ES-I3 (cell line): ENCODE measurements around the gene CNRIP1.

Source experiments
- H3K36me3 ChIP-seq: 2 replicates; pipeline ENCODE4 v1.6.1; 2013; ENCODE audit warnings: mild to moderate bottlenecking, low read length, control low read depth, moderate library complexity; ENCODE audit not compliant: insufficient read depth
- H3K4me1 ChIP-seq: 2 replicates; pipeline ENCODE4 v1.6.1; 2013; ENCODE audit warnings: mild to moderate bottlenecking, control low read depth, low read length; ENCODE audit not compliant: insufficient read depth
- H3K9ac ChIP-seq: 2 replicates; pipeline ENCODE4 v1.6.1; 2013; ENCODE audit warnings: low read depth, mild to moderate bottlenecking, low read length, moderate library complexity
- H3K9me3 ChIP-seq: 2 replicates; pipeline ENCODE4 v1.6.1; 2013; ENCODE audit warnings: mild to moderate bottlenecking, low read length, moderate library complexity; ENCODE audit not compliant: control insufficient read depth, insufficient read depth

The CNRIP1 gene

DNA sequence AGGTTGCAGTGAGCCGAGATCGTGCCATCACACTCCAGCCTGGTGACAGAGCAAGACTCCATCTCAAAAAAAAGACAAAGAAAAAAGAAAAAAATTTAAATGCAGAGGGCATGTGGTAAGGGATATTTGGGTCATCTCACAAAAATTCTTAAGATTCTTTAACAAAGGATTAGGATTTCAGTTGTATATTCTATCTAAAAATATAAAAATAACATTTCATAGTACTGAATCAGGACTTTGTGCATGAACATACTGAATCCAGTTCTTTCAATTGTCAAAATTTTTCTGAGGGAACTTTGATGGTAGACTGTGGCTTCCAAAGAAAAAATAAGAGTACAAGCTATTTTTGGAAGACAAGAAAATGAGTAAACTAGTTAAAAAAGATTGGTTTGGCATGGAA lies 60.9 kb downstream of the CNRIP1 start:
- Histone ChIP-seq H3K4me1 (peaks cover 4% of the 10 kb centered on the region; the same call in 1 of the 2 replicates), H3K9me3 (no peaks in the 10 kb centered on the region), H3K36me3 (no peaks in the 10 kb centered on the region), H3K9ac (no peak overlapping the region)

- H3K9ac ChIP-seq = no peak overlapping the region
- no peaks in the 10 kb centered on the region for H3K9me3 ChIP-seq
- H3K4me1 ChIP-seq = peaks cover 4% of the 10 kb centered on the region; the same call in 1 of the 2 replicates
- no peaks in the 10 kb centered on the region for H3K36me3 ChIP-seq
Measured at GRCh38 chr2:68256093-68256450, 63.7 kb downstream of the CNRIP1 start.

DNA sequence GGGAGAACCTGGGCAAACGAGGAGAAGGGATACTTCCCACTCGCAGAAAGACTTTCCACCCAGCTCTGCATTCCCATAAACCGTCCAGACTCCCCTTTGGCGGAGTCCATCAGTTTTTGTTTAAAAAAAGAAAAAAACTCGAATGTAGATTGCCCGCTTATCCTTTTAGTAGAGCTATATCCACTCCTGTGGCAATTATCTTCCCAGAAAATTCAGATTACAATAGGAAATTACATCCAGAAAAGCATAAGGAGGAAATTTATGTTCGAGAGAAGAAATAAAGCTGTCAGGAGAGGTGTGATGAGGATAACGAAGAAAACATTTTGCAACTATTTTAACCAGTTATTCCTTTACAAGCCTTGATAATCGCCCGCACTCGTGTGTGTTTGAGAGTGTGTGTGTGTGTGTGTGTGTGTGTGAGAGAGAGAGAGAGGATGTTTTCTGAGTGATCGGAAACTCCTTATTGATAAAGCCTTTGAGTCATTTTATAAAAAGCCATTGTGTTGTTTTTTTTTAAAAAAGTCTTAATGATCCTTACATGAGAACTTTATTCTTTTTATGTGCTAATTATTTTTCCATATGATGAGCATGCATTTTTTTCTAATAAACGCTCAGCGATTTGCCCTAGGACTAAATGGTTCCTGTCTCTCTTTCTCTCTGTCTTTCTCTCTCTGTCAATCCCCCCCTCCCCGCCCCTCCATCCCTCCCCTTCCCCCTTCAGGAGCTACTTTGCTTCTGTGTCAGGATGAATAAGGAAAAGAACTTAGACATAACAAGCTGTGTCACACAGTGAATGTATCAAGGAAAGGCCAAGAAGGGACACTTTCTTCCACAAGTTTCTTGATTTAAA lies 66.3 kb downstream of the CNRIP1 start:
- Histone ChIP-seq H3K4me1 (peaks cover 21% of the 10 kb centered on the region), H3K9ac (peak overlapping the region; percentile 93)

GRCh38 chr2:68252400-68253218 lies 67.1 kb downstream of the CNRIP1 start, which contains the start of gene PPP3R1:
PPP3R1 (minus strand) TSS chr2:68252532; CDS start chr2:68252127, 405 bp downstream.
- H3K36me3 ChIP-seq = no peaks in the 10 kb centered on the region
- H3K4me1 ChIP-seq = peaks cover 21% of the 10 kb centered on the region
- H3K9me3 ChIP-seq = no peaks in the 10 kb centered on the region
- H3K9ac ChIP-seq = peak within 1 kb of the TSS; percentile 96

More for the DNA sequence above, 66.3 kb downstream of the CNRIP1 start:
- no peaks in the 10 kb centered on the region for H3K9me3 ChIP-seq
- H3K36me3 ChIP-seq = no peaks in the 10 kb centered on the region

GRCh38 chr2:68251855-68252399 lies 67.8 kb downstream of the CNRIP1 start:
- H3K4me1 ChIP-seq = peaks cover 21% of the 10 kb centered on the region
- H3K9ac ChIP-seq = peak overlapping the region; percentile 96
- no peaks in the 10 kb centered on the region for H3K36me3 ChIP-seq
- no peaks in the 10 kb centered on the region for H3K9me3 ChIP-seq

DNA sequence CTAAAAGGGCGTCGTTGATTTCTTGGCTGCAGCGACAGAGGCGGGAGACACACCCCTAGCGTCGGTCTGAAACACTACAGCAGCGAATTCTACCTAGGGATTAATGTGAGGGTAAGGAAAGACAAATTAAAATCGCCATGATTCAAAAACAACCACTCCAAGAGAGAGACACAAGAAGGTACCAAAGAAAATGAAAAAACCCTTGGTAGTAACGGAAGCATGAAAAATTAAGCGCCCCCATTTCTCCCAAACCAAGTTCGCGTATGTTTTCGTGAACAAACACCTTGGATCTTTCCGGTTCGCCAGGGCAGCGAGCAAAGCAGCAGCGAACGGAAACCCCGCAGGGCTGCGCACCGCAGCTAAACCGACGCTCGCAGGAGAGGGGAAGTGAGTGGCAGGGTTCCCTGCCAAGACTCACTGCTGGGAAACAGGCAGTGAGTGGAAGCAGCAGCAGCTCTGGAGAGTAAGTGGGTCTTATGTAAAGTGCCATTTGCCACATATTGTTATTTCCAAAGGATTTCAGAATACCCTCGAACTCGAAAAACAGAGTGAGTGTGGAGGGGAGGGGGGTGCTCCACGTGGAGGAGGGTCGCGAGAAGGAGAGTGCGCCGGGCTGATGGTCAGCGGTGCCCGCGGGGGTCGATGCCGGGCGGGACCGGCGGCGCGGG lies 68.4 kb downstream of the CNRIP1 start:
- H3K4me1 ChIP-seq = peaks cover 17% of the 10 kb centered on the region; the same call in 1 of the 2 replicates
- no peaks in the 10 kb centered on the region for H3K9me3 ChIP-seq
- peak overlapping the region; percentile 96 for H3K9ac ChIP-seq
- no peaks in the 10 kb centered on the region for H3K36me3 ChIP-seq

- H3K36me3 ChIP-seq = no peaks in the 10 kb centered on the region
- peak overlapping the region; percentile 96 for H3K9ac ChIP-seq
- peaks cover 17% of the 10 kb centered on the region; the same call in 1 of the 2 replicates for H3K4me1 ChIP-seq
- H3K9me3 ChIP-seq = no peaks in the 10 kb centered on the region
Measured at GRCh38 chr2:68250652-68251186, 69.0 kb downstream of the CNRIP1 start.

GRCh38 chr2:68250196-68250595 lies 69.6 kb downstream of the CNRIP1 start:
- no peaks in the 10 kb centered on the region for H3K9me3 ChIP-seq
- peaks cover 17% of the 10 kb centered on the region; the same call in 1 of the 2 replicates for H3K4me1 ChIP-seq
- no peaks in the 10 kb centered on the region for H3K36me3 ChIP-seq
- H3K9ac ChIP-seq = peak overlapping the region; percentile 96

GRCh38 chr2:68248806-68249205 lies 70.9 kb downstream of the CNRIP1 start:
- H3K9ac ChIP-seq = no peak overlapping the region
- H3K4me1 ChIP-seq = peaks cover 21% of the 10 kb centered on the region; the same call in 1 of the 2 replicates
- H3K9me3 ChIP-seq = no peaks in the 10 kb centered on the region
- H3K36me3 ChIP-seq = no peaks in the 10 kb centered on the region

GRCh38 chr2:68248361-68248760 lies 71.4 kb downstream of the CNRIP1 start:
- Histone ChIP-seq H3K9ac (no peak overlapping the region), H3K9me3 (no peaks in the 10 kb centered on the region), H3K4me1 (peaks cover 21% of the 10 kb centered on the region; the same call in 1 of the 2 replicates), H3K36me3 (no peaks in the 10 kb centered on the region)

DNA sequence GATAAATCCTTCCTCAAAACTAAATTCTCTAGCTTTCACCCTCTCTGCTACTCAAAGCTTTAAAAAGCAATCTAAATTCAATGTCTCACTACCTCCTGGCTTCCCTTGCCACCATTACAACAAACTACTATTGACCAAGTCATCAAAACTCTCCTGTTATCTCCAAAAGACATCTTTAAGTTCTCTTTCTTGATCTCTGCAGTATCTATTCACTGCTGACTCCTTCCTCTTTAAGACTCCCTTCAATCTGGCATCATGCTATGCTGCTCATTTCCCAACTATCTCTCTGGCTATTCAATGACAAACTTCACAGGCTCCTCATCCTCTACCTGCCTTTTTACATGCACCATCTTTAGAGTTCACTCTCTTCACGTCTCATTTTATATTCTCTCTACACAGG lies 73.4 kb downstream of the CNRIP1 start:
- Histone ChIP-seq H3K4me1 (peaks cover 21% of the 10 kb centered on the region; the same call in 1 of the 2 replicates), H3K9ac (no peak overlapping the region), H3K36me3 (no peaks in the 10 kb centered on the region), H3K9me3 (no peaks in the 10 kb centered on the region)

- no peaks in the 10 kb centered on the region for H3K9me3 ChIP-seq
- H3K36me3 ChIP-seq = no peaks in the 10 kb centered on the region
- peaks cover 27% of the 10 kb centered on the region for H3K4me1 ChIP-seq
- H3K9ac ChIP-seq = no peak overlapping the region
Measured at GRCh38 chr2:68245672-68246071, 74.1 kb downstream of the CNRIP1 start.

GRCh38 chr2:68245066-68245465 lies 74.7 kb downstream of the CNRIP1 start:
- Histone ChIP-seq H3K36me3 (no peaks in the 10 kb centered on the region), H3K9me3 (no peaks in the 10 kb centered on the region), H3K9ac (no peak overlapping the region), H3K4me1 (peaks cover 30% of the 10 kb centered on the region)

- H3K4me1 ChIP-seq = peaks cover 30% of the 10 kb centered on the region
Measured at GRCh38 chr2:68244456-68244855, 75.3 kb downstream of the CNRIP1 start.

More at GRCh38 chr2:68244456-68244855, 75.3 kb downstream of the CNRIP1 start:
- Histone ChIP-seq H3K9ac (no peak overlapping the region), H3K36me3 (no peaks in the 10 kb centered on the region), H3K9me3 (no peaks in the 10 kb centered on the region)
